Mucosa of gallbladder (tissue), 1 donor: ENCODE results near the gene GRIPAP1. TPM values are rescaled to one million over a fixed set of nuclear protein-coding genes. Genes with fewer than 3 reads are reported as not detected.
A peak's percentile ranks its signal among the peaks of the same experiment; 100 is the strongest.

ENCODE experiments used
- DNase-seq: peaks from one replicate; pipeline ENCODE4 v3.0.0-alpha.2; 2020; ENCODE audit warnings: low spot score
- total RNA-seq: library from RNA; stranded (reverse); gene quantifications from one replicate; pipeline ENCODE4 v1.2.1, GENCODE V29; 2021
- donor health status: DM: no; HTN: no; CAD: no.

GRIPAP1 gene
- total RNA-seq, 1 donor from 2014 or later, result 52.7 TPM

GRCh38 chrX:48961585-48962091 lies 40.4 kb downstream of the GRIPAP1 start:
- DNase-seq, result no peak

- no peak for DNase-seq
Observed at GRCh38 chrX:48960291-48960690, 41.8 kb downstream of the GRIPAP1 start.

GRCh38 chrX:48958635-48959094 lies 43.4 kb downstream of the GRIPAP1 start:
- peak; percentile 41 for DNase-seq

GRCh38 chrX:48957827-48958634 lies 44.0 kb downstream of the GRIPAP1 start:
- peak; percentile 96 for DNase-seq

- DNase-seq, result no peak
Observed at GRCh38 chrX:48957477-48957826, 44.6 kb downstream of the GRIPAP1 start, which contains the start of gene OTUD5. OTUD5 (minus strand) TSS chrX:48957607; CDS start chrX:48957570, 37 bp downstream.

GRCh38 chrX:48956728-48957414 lies 45.2 kb downstream of the GRIPAP1 start:
- no peak for DNase-seq

GRCh38 chrX:48948589-48948988 lies 53.5 kb downstream of the GRIPAP1 start:
- DNase-seq, result no peak

GRCh38 chrX:48945517-48946348 lies 56.3 kb downstream of the GRIPAP1 start:
- DNase-seq, result peak; percentile 51

- DNase-seq, result no peak
Observed at GRCh38 chrX:48942895-48943294, 59.2 kb downstream of the GRIPAP1 start.

GRCh38 chrX:48940404-48940955 lies 61.6 kb downstream of the GRIPAP1 start:
- no peak for DNase-seq

- DNase-seq, result no peak
Observed at GRCh38 chrX:48939524-48940228, 62.4 kb downstream of the GRIPAP1 start.

- DNase-seq, result no peak
Observed at GRCh38 chrX:48938721-48939425, 63.2 kb downstream of the GRIPAP1 start.

GRCh38 chrX:48937054-48937907 lies 64.8 kb downstream of the GRIPAP1 start:
- DNase-seq, result peak; percentile 65

GRCh38 chrX:48936429-48937053 lies 65.5 kb downstream of the GRIPAP1 start:
- no peak for DNase-seq

- DNase-seq, result no peak
Observed at GRCh38 chrX:48935301-48935670, 66.8 kb downstream of the GRIPAP1 start.

- no peak for DNase-seq
Observed at GRCh38 chrX:48934581-48935300, 67.3 kb downstream of the GRIPAP1 start.

- no peak for DNase-seq
Observed at GRCh38 chrX:48933757-48934156, 68.3 kb downstream of the GRIPAP1 start.

- no peak for DNase-seq
Observed at GRCh38 chrX:48927736-48928382, 74.2 kb downstream of the GRIPAP1 start.
